Measurements from ENCODE around the gene RILPL1.
"Not testable (repeated sequence)": the region's sequence is repeated elsewhere in the genome, so short reads cannot be mapped to it uniquely, and the experiment has no call there.

The RILPL1 gene

DNA sequence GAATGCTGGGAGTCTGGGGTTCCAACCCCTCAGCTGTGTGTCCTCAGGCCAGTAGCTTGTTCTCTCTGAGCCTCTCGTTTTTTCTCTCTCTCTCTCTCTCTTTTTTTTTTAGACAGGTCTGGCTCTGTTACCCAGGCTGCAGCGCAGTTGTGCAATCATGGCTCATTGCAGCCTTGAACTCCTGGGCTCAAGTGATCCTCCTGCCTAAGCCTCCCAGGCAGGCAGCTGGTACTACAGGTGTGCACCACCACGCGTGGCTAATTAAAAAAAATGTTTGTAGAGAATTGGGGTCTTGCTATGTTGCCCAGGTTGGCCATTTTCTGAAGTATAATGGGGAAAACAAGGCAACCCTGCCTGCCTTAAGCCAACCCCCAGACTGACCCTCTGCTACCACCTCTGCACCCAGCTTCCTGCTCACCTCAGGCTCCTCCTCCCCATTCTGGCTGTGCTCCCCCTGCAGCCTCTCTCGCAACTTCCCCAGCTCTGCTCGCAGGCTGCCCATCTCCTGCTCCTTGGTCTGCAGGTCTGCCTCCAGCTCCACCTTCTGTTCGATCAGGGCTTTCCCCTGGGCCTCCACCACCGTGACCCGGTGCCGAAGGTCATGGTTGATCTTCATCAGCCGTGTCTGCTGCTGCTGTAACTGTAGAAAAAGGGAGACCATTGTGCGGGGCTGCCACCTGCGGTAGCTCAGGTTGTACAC lies 35.2 kb downstream of the RILPL1 start:
- no CpG with 5 or more reads among the region's 13 CpGs for WGBS (ENCODE audit: extremely low coverage, insufficient coverage, low lambda C conversion rate)
- H3K56ac ChIP-seq (ENCODE audit: low read length), result no peak overlapping the region
- H4K5ac ChIP-seq (ENCODE audit: low read length), result no peak overlapping the region
- no peak overlapping the region for H4K8ac ChIP-seq (ENCODE audit: low read depth, low read length)
- H3K79me2 ChIP-seq (ENCODE audit: control insufficient read depth, insufficient read depth, low read length), result no peaks in the 10 kb centered on the region
- DNase-seq, result peak; percentile 28
- H2BK120ac ChIP-seq (ENCODE audit: low read depth, low read length), result no peak overlapping the region
- no peak overlapping the region for H2AK5ac ChIP-seq (ENCODE audit: low read length)
- H3K27me3 ChIP-seq (ENCODE audit: insufficient read depth, low read length, poor library complexity), result no peaks in the 10 kb centered on the region
- H2BK15ac ChIP-seq (replicated peaks; ENCODE audit: low read depth), result no peak overlapping the region
- no peak overlapping the region for H3K4me3 ChIP-seq (ENCODE audit: low read length)
- no peaks in the 10 kb centered on the region for H3K4me1 ChIP-seq (ENCODE audit: control insufficient read depth, low read depth, low read length)
- H3K79me1 ChIP-seq (ENCODE audit: low read length), result no peaks in the 10 kb centered on the region
- no peaks in the 10 kb centered on the region for H3K36me3 ChIP-seq (ENCODE audit: control insufficient read depth, insufficient read depth, low read length)
- H3K18ac ChIP-seq (ENCODE audit: low read length), result no peak overlapping the region
- H3K4me2 ChIP-seq (ENCODE audit: low read length), result no peak overlapping the region
- no peak overlapping the region for H3K9ac ChIP-seq (ENCODE audit: low read length)
- no peak overlapping the region for H3K27ac ChIP-seq (ENCODE audit: low read depth, low read length)
- H3K4ac ChIP-seq (ENCODE audit: low read depth, low read length), result no peak overlapping the region
- no peak overlapping the region for H3K23ac ChIP-seq (ENCODE audit: low read length)
- no peak overlapping the region for H2BK5ac ChIP-seq (ENCODE audit: low read length)

DNA sequence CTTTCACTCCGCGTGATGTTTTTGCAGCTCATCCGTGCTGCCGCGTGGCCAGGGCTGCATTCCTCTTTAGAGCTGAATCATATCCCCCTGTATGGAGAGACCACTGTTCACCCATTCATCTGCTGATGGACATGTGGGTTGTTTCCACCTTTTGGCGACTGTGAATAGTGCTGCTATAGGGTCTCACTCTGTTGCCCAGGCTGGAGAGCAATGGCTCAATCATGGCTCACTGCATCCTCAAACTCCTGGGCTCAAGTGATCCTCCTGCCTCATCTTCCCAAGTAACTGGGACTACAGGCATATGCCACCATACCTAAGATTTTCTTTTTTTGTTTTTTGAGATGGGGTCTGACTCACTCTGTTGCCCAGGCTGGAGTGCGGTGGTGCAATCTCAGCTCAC lies 36.5 kb downstream of the RILPL1 start:
- no peak overlapping the region for H3K56ac ChIP-seq (ENCODE audit: low read length)
- H3K18ac ChIP-seq (ENCODE audit: low read length), result no peak overlapping the region
- H3K36me3 ChIP-seq (ENCODE audit: control insufficient read depth, insufficient read depth, low read length), result no peaks in the 10 kb centered on the region
- H3K4ac ChIP-seq (ENCODE audit: low read depth, low read length), result no peak overlapping the region
- no peak overlapping the region for H3K4me3 ChIP-seq (ENCODE audit: low read length)
- H4K8ac ChIP-seq (ENCODE audit: low read depth, low read length), result no peak overlapping the region
- no peak overlapping the region for H3K9ac ChIP-seq (ENCODE audit: low read length)
- no peak overlapping the region for H2BK5ac ChIP-seq (ENCODE audit: low read length)
- no peak overlapping the region for H4K5ac ChIP-seq (ENCODE audit: low read length)
- no peaks in the 10 kb centered on the region for H3K4me1 ChIP-seq (ENCODE audit: control insufficient read depth, low read depth, low read length)
- H2BK120ac ChIP-seq (ENCODE audit: low read depth, low read length), result no peak overlapping the region
- no peak overlapping the region for H3K23ac ChIP-seq (ENCODE audit: low read length)
- no peak overlapping the region for H3K27ac ChIP-seq (ENCODE audit: low read depth, low read length)
- H2AK5ac ChIP-seq (ENCODE audit: low read length), result no peak overlapping the region
- no peaks in the 10 kb centered on the region for H3K27me3 ChIP-seq (ENCODE audit: insufficient read depth, low read length, poor library complexity)
- no peak for DNase-seq
- no peak overlapping the region for H2BK15ac ChIP-seq (replicated peaks; ENCODE audit: low read depth)
- H3K79me2 ChIP-seq (ENCODE audit: control insufficient read depth, insufficient read depth, low read length), result no peaks in the 10 kb centered on the region
- H3K4me2 ChIP-seq (ENCODE audit: low read length), result no peak overlapping the region
- WGBS (ENCODE audit: extremely low coverage, insufficient coverage, low lambda C conversion rate), result no CpG with 5 or more reads among the region's 7 CpGs
- no peaks in the 10 kb centered on the region for H3K79me1 ChIP-seq (ENCODE audit: low read length)

DNA sequence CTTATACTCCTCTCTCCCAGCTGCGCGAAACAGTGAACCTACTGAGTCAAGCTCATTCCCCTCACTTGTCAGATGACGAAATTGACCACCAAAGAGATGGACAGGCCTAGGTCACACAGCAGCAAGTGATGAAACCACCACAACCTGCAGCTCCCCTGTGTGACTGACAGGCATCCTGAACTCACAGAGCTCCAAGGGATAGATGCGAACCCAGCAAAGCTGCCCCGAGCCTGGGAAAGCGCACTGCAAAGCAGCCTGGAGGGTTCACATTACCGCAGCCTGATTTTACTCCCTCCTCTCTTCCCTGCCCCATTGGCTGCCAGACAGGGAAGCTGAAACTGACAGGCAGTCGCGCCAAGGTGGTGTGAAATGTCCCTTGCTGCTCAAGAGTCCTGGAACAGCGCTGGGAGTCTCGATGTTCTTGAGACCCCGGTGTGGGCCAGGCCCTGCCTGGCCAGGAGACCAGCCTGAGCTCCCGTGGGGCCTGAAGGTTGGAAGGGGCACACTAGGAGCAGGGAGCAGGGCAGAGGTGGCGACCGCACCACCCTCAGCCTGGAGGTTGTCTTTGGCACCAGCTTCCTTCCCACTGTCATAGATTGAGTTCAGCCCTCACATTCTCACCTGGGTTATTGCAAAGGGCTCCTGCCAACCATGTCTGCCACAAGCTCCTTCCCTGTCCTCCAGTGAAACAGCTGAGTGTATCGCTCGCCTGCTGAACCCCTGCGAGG lies 39.2 kb downstream of the RILPL1 start:
- no peak overlapping the region for H3K4me3 ChIP-seq (ENCODE audit: low read length)
- no CpG with 5 or more reads among the region's 18 CpGs for WGBS (ENCODE audit: extremely low coverage, insufficient coverage, low lambda C conversion rate)
- H3K9ac ChIP-seq (ENCODE audit: low read length), result no peak overlapping the region
- no peak overlapping the region for H2BK5ac ChIP-seq (ENCODE audit: low read length)
- DNase-seq, result no peak
- H2AK5ac ChIP-seq (ENCODE audit: low read length), result no peak overlapping the region
- no peak overlapping the region for H3K4me2 ChIP-seq (ENCODE audit: low read length)
- no peak overlapping the region for H4K8ac ChIP-seq (ENCODE audit: low read depth, low read length)
- no peaks in the 10 kb centered on the region for H3K27me3 ChIP-seq (ENCODE audit: insufficient read depth, low read length, poor library complexity)
- H4K5ac ChIP-seq (ENCODE audit: low read length), result no peak overlapping the region
- H3K4ac ChIP-seq (ENCODE audit: low read depth, low read length), result no peak overlapping the region
- H3K23ac ChIP-seq (ENCODE audit: low read length), result no peak overlapping the region
- no peak overlapping the region for H2BK120ac ChIP-seq (ENCODE audit: low read depth, low read length)
- no peaks in the 10 kb centered on the region for H3K79me1 ChIP-seq (ENCODE audit: low read length)
- H3K79me2 ChIP-seq (ENCODE audit: control insufficient read depth, insufficient read depth, low read length), result no peaks in the 10 kb centered on the region
- H3K4me1 ChIP-seq (ENCODE audit: control insufficient read depth, low read depth, low read length), result no peaks in the 10 kb centered on the region
- no peak overlapping the region for H3K56ac ChIP-seq (ENCODE audit: low read length)
- H2BK15ac ChIP-seq (replicated peaks; ENCODE audit: low read depth), result no peak overlapping the region
- H3K36me3 ChIP-seq (ENCODE audit: control insufficient read depth, insufficient read depth, low read length), result no peaks in the 10 kb centered on the region
- no peak overlapping the region for H3K27ac ChIP-seq (ENCODE audit: low read depth, low read length)
- H3K18ac ChIP-seq (ENCODE audit: low read length), result no peak overlapping the region

DNA sequence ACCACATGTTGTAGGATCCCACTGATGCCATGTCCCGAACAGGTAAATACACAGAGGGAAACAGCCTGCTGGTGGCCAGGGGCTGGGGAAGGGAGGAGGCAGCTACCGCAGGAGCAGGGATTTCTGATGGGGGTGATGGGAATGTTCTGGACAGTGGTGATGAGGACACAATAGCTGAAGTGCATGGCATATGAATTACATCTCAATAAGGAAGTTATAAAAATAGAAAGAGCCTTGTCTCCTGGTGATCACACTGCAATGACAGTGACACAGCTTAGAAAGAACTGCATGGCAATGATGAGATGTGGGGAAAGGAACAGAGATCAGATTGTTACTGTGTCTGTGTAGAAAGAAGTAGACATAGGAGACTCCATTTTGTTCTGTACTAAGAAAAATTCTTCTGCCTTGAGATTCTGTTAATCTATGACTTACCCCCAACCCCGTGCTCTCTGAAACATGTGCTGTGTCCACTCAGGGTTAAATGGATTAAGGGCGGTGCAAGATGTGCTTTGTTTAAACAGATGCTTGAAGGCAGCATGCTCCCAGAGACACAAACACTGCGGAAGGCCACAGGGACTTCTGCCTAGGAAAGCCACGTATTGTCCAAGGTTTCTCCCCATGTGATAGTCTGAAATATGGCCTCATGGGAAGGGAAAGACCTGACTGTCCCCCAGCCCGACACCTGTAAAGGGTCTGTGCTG lies 41.0 kb downstream of the RILPL1 start:
- not testable (repeated sequence) for H2BK120ac ChIP-seq (ENCODE audit: low read depth, low read length); H3K9ac ChIP-seq (ENCODE audit: low read length); H3K18ac ChIP-seq (ENCODE audit: low read length); H2AK5ac ChIP-seq (ENCODE audit: low read length); H4K8ac ChIP-seq (ENCODE audit: low read depth, low read length); H3K4me3 ChIP-seq (ENCODE audit: low read length); H3K4me1 ChIP-seq (ENCODE audit: control insufficient read depth, low read depth, low read length); H3K4me2 ChIP-seq (ENCODE audit: low read length); H3K27ac ChIP-seq (ENCODE audit: low read depth, low read length); H3K79me2 ChIP-seq (ENCODE audit: control insufficient read depth, insufficient read depth, low read length); H3K27me3 ChIP-seq (ENCODE audit: insufficient read depth, low read length, poor library complexity); DNase-seq; H2BK5ac ChIP-seq (ENCODE audit: low read length); H3K56ac ChIP-seq (ENCODE audit: low read length); H4K5ac ChIP-seq (ENCODE audit: low read length); H3K23ac ChIP-seq (ENCODE audit: low read length); H3K79me1 ChIP-seq (ENCODE audit: low read length); H2BK15ac ChIP-seq (replicated peaks; ENCODE audit: low read depth); H3K4ac ChIP-seq (ENCODE audit: low read depth, low read length); H3K36me3 ChIP-seq (ENCODE audit: control insufficient read depth, insufficient read depth, low read length)
- no CpG with 5 or more reads among the region's 7 CpGs for WGBS (ENCODE audit: extremely low coverage, insufficient coverage, low lambda C conversion rate)

DNA sequence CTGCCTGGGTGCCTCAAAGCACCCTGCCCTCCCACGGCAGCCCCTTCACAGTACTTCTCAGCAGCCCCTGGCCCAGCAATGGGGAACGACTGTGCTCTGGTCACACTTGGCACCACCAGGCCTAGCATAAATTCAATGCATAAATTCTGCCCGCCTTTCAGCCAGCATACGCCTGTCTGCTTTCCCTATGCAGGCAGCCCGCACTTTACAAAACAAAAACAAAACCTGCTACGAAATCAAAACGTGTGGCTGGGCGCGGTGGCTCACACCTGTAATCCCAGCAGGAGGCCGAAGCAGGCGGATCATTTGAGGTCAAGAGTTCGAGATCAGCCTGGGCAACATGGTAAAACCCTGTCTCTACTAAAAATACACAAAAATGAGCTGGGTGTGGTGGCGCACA lies 42.0 kb downstream of the RILPL1 start:
- no peaks in the 10 kb centered on the region for H3K4me1 ChIP-seq (ENCODE audit: control insufficient read depth, low read depth, low read length)
- H3K79me2 ChIP-seq (ENCODE audit: control insufficient read depth, insufficient read depth, low read length), result no peaks in the 10 kb centered on the region
- H2BK120ac ChIP-seq (ENCODE audit: low read depth, low read length), result no peak overlapping the region
- H2BK15ac ChIP-seq (replicated peaks; ENCODE audit: low read depth), result no peak overlapping the region
- H4K8ac ChIP-seq (ENCODE audit: low read depth, low read length), result no peak overlapping the region
- H3K4ac ChIP-seq (ENCODE audit: low read depth, low read length), result no peak overlapping the region
- H3K4me3 ChIP-seq (ENCODE audit: low read length), result no peak overlapping the region
- no peak overlapping the region for H3K56ac ChIP-seq (ENCODE audit: low read length)
- H2BK5ac ChIP-seq (ENCODE audit: low read length), result no peak overlapping the region
- WGBS (ENCODE audit: extremely low coverage, insufficient coverage, low lambda C conversion rate), result no CpG with 5 or more reads among the region's 13 CpGs
- no peaks in the 10 kb centered on the region for H3K36me3 ChIP-seq (ENCODE audit: control insufficient read depth, insufficient read depth, low read length)
- no peak overlapping the region for H3K9ac ChIP-seq (ENCODE audit: low read length)
- H2AK5ac ChIP-seq (ENCODE audit: low read length), result no peak overlapping the region
- no peak overlapping the region for H3K23ac ChIP-seq (ENCODE audit: low read length)
- H4K5ac ChIP-seq (ENCODE audit: low read length), result no peak overlapping the region
- DNase-seq, result no peak
- no peak overlapping the region for H3K27ac ChIP-seq (ENCODE audit: low read depth, low read length)
- H3K79me1 ChIP-seq (ENCODE audit: low read length), result no peaks in the 10 kb centered on the region
- H3K27me3 ChIP-seq (ENCODE audit: insufficient read depth, low read length, poor library complexity), result no peaks in the 10 kb centered on the region
- no peak overlapping the region for H3K18ac ChIP-seq (ENCODE audit: low read length)
- no peak overlapping the region for H3K4me2 ChIP-seq (ENCODE audit: low read length)

Data from mesendoderm (in vitro differentiated cells).